ENCODE data around the gene PKD2L1. TPM values are rescaled to one million over a fixed set of nuclear protein-coding genes. Genes with fewer than 3 reads are reported as not detected.

The PKD2L1 gene
- polyA plus RNA-seq, 1 experiment: not detected

- no peak for DNase-seq (ENCODE audit: low read depth)
- Histone ChIP-seq H3K4me3 (ENCODE audit: low read depth, low read length) (no peak overlapping the region), H3K36me3 (ENCODE audit: control insufficient read depth, insufficient read depth, low read length) (0 out of 2 replicates have a peak, but pooled peaks cover 2% of the 10 kb centered on the region), H3K27me3 (ENCODE audit: control insufficient read depth, insufficient read depth, low read length) (no peaks in the 10 kb centered on the region)
- ChIA-PET CTCF (interaction anchor here (1.0 to 16.7 kb wide), 4 partner anchors 10 to 167 kb away, joined by 3 to 249 read pairs (median 120); partner anchors contain the start of gene SEC31B), POLR2A (no interaction called here)
- TF ChIP-seq CTCF (IDR thresholded peaks at IDR 0.05; ENCODE audit: insufficient read depth, low read depth, low read length): no peak
Observed at GRCh38 chr10:100344241-100344788, 14.3 kb upstream of the PKD2L1 start.

GRCh38 chr10:100342627-100342972, 12.6 kb upstream of the PKD2L1 start:
- H3K27me3 ChIP-seq (ENCODE audit: control insufficient read depth, insufficient read depth, low read length): peaks cover 4% of the 10 kb centered on the region
- H3K36me3 ChIP-seq (ENCODE audit: control insufficient read depth, insufficient read depth, low read length): no peaks in the 10 kb centered on the region
- CTCF ChIA-PET: interaction anchor here (0.6 to 16.7 kb wide), 13 partner anchors 9 to 536 kb away, joined by 3 to 249 read pairs (median 5); partner anchors contain the start of genes PKD2L1 and SEC31B
- no peak for TF ChIP-seq CTCF (IDR thresholded peaks at IDR 0.05; ENCODE audit: insufficient read depth, low read depth, low read length)
- POLR2A ChIA-PET: no interaction called here
- no peak overlapping the region for H3K4me3 ChIP-seq (ENCODE audit: low read depth, low read length)
- DNase-seq (ENCODE audit: low read depth): no peak

GRCh38 chr10:100341953-100342626, 12.1 kb upstream of the PKD2L1 start:
- peak; percentile 86 for TF ChIP-seq CTCF (IDR thresholded peaks at IDR 0.05; ENCODE audit: insufficient read depth, low read depth, low read length)
- no peak overlapping the region for H3K4me3 ChIP-seq (ENCODE audit: low read depth, low read length)
- DNase-seq (ENCODE audit: low read depth): no peak
- no peaks in the 10 kb centered on the region for H3K36me3 ChIP-seq (ENCODE audit: control insufficient read depth, insufficient read depth, low read length)
- peaks cover 4% of the 10 kb centered on the region for H3K27me3 ChIP-seq (ENCODE audit: control insufficient read depth, insufficient read depth, low read length)
- ChIA-PET CTCF (interaction anchor here (0.5 to 16.7 kb wide), 10 partner anchors 9 to 915 kb away, joined by 3 to 249 read pairs (median 8); partner anchors contain the start of genes PKD2L1 and SEC31B), POLR2A (no interaction called here)

- CTCF ChIA-PET: interaction anchor here (0.5 to 16.7 kb wide), 9 partner anchors 10 to 916 kb away, joined by 3 to 249 read pairs (median 8); partner anchors contain the start of genes PKD2L1 and SEC31B
- DNase-seq (ENCODE audit: low read depth): no peak
- POLR2A ChIA-PET: no interaction called here
- TF ChIP-seq CTCF (IDR thresholded peaks at IDR 0.05; ENCODE audit: insufficient read depth, low read depth, low read length): no peak
- Histone ChIP-seq H3K27me3 (ENCODE audit: control insufficient read depth, insufficient read depth, low read length) (peaks cover 4% of the 10 kb centered on the region), H3K36me3 (ENCODE audit: control insufficient read depth, insufficient read depth, low read length) (no peaks in the 10 kb centered on the region), H3K4me3 (ENCODE audit: low read depth, low read length) (no peak overlapping the region)
Observed at GRCh38 chr10:100340948-100341847, 11.2 kb upstream of the PKD2L1 start.

- Histone ChIP-seq H3K27me3 (ENCODE audit: control insufficient read depth, insufficient read depth, low read length) (peaks cover 8% of the 10 kb centered on the region), H3K36me3 (ENCODE audit: control insufficient read depth, insufficient read depth, low read length) (no peaks in the 10 kb centered on the region), H3K4me3 (ENCODE audit: low read depth, low read length) (no peak overlapping the region)
- ChIA-PET POLR2A (no interaction called here), CTCF (interaction anchor here (0.9 to 16.7 kb wide), 14 partner anchors 10 to 539 kb away, joined by 3 to 249 read pairs (median 3); partner anchors contain the start of genes HIF1AN and SEC31B)
- no peak for DNase-seq (ENCODE audit: low read depth)
- TF ChIP-seq CTCF (IDR thresholded peaks at IDR 0.05; ENCODE audit: insufficient read depth, low read depth, low read length): no peak
Observed at GRCh38 chr10:100339236-100339635, 9.2 kb upstream of the PKD2L1 start.
